SK-N-MC (cell line): Measurements from ENCODE around the gene NOS1.

ENCODE experiments used
- EZH2 ChIP-seq: fragments of 200-600 bp; sonication (generic); IDR thresholded peaks from one replicate; pipeline ENCODE4 v1.6.1; 2017; ENCODE audit warnings: antibody characterized with exemption
- POLR2AphosphoS5 ChIP-seq: IDR thresholded peaks from 2 replicates; pipeline ENCODE4 v1.6.1; 2012; ENCODE audit warnings: mild to moderate bottlenecking, low read depth, low read length, borderline replicate concordance

GRCh38 chr12:117363953-117364486 lies 2.6 kb upstream of the NOS1 start:
- TF ChIP-seq POLR2AphosphoS5 (no peak), EZH2 (no peak)
